ENCODE measurements around the gene RFC3. TPM values are rescaled to one million over a fixed set of nuclear protein-coding genes. Genes with fewer than 3 reads are reported as not detected.
"Not testable (repeated sequence)": the region's sequence is repeated elsewhere in the genome, so short reads cannot be mapped to it uniquely, and the experiment has no call there.

The RFC3 gene
- total RNA-seq, 1 donor from 2014 or later: 9.6 TPM

DNA sequence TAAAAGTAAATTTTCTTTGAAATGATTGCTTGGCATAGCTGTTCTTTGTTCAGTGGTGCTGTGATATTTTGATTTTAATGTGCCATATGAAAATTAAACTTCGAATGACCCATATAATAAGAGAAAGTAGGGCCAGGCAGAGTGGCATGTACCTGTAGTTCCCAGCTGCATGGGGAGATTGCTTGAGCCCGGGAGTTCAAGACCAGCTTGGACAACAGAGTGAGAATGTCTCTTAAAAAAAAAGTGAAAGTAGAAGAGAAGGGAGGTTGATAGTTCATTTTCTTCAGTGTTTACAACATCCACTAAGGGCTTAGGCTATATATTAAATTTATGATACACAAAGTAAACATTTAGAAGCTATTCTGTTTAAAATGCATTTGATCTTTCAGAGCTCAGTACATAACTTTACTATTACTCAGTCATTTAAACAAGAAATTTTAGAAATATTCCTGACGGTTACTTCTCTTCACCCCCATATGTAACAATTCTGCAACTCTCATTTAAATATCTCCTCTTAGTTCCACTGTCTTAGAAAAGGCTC lies 17.2 kb upstream of the RFC3 start:
- intact Hi-C loops (cut with DNase I): no loop called here
- DNase-seq (ENCODE audit: low spot score): no peak
- no peak for ATAC-seq

DNA sequence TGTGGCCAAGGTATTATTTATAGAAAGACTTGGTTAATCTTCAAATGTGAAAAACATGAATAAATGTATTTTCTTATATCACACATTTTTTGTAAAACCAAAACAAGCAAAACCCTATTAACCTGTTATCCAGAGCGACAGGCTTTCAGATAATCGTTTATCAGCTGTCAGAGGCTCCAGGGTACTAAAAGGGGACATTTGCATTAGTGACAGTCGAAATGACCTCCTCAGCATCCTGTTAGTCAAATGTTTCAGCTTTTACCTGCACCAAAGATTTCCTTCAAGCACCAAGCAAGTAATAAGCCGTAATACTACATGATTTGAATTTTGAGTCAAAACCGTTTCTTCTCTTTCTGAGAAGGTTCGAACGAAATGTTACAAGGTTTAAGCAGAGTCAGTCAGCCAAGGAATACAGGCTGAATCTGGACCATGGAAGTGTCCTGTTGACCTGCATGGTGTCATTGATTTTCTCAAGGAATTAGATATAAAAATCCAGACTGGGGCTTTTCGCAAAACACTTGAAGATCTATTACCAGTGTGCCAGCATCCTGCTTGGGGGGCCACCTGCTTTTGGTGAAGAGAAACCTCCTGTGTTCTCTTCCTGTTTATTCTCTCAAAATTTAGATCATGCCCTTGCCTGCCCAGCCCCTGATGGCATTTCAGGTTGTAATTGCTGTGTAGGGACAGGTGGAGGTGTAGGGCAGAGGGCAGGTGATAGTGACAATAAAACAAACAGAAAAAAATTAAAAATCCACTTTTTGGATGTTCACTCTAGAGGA lies 11.3 kb upstream of the RFC3 start:
- no peak for ATAC-seq
- intact Hi-C loops (cut with DNase I): no loop called here

DNA sequence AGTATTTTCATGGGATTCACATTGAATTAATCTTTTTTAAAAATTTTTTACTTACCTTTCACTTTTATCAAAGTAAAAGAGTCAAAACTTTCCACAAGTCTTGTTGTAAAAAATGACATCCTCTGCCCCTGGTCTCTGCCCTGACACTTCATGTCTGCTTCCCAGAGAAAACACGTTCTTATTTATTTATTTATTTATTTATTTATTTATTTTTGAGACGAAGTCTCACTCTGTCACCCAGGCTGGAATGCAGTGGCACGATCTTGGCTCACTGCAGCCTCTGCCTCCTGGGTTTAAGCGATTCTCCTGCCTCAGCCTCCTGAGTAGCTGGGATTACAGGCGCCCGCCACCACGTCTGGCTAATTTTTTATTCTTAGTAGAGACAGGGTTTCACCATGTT lies 5.1 kb upstream of the RFC3 start:
- intact Hi-C loops (cut with DNase I); DNase-seq (ENCODE audit: low spot score); ATAC-seq: not testable (repeated sequence)

More for the DNA sequence above, 11.3 kb upstream of the RFC3 start:
- DNase-seq (ENCODE audit: low spot score): no peak

DNA sequence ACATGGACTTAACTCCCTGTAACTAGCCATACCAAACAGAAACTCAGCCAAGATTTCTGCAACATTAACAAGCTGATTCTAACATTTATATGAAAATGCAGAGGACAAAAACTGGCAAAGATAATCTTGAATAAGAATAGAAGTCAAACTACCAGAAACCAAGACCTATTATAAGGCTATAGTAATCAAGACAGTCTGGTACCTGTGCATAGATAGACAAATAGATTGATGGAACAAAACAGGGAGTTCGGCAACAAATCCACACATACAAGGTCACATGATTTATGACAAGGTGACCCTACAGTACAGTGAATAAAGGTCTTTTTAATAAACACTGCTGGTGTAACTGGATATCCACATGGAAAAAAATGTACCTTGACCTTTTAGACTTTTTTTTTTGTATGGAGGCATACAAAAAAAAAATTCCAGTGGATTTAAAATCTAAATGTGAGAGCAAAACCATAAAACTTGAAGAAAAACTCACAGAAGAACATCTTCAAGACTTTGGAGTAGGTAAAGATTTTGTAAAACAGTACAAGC lies 2.9 kb upstream of the RFC3 start:
- no peak for DNase-seq (ENCODE audit: low spot score)
- ATAC-seq: no peak
- intact Hi-C loops (cut with DNase I): no loop called here

DNA sequence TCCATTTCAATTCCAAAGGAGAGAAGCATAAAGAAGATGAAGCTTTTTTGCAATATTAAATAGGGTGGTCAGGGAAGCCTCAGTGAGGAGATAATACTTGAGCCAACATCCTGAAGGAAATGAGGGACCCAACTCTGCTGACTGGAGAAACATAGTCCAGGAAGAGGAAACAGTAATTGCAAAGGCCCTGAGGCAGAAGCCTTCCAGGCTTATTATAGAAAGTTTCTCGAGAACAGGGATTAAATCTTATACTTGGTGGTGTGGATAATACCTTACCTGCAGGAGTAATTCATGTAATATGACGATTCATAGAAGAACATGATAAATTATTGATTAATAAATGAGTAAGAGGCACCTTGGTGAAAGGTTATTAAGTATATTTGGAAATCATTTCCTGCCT lies 1.0 kb upstream of the RFC3 start:
- DNase-seq (ENCODE audit: low spot score) (no peak), ATAC-seq (no peak)
- intact Hi-C loops (cut with DNase I): no loop called here

DNA sequence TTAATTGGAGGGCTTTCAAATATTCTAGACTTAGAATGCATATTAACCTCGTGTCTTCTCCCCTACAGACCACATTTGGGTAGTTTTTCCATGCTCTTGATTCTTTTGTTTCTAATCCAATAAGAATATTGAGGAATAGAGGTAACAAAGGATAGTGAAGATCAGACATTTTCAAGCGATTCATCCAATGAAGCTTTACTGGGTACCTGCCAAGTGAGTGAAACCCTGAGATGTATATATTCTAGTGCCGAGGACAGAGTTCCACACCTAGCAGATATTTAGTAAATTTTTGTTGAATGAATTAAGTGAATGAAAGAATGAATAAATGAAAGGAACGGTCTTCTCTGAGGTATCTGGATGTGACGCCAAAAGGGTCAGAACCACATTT lies 442 bp upstream of the RFC3 start:
- intact Hi-C loops (cut with DNase I): no loop called here
- ATAC-seq (peak; percentile 47), DNase-seq (ENCODE audit: low spot score) (no peak)

DNA sequence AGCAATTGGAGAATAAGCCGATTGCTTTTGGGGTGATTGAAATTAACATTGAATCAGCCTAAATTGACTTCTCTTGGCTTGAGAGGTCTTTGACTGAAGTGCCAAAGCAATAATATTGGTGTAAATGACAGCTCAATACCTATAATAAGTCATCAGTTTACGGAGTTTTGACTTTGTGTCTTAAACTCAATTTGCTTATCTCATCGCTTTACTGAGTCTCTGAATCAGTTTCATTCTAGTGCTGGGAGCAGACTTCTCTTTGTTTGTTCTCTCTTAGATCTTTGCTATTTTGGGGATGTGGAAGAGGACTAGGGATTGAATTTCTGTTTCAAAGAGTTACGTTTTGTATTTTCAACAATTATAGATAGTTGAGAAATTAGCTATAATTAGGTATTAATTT lies 7.1 kb downstream of the RFC3 start:
- DNase-seq (ENCODE audit: low spot score): no peak
- no peak for ATAC-seq
- intact Hi-C loops (cut with DNase I): no loop called here

DNA sequence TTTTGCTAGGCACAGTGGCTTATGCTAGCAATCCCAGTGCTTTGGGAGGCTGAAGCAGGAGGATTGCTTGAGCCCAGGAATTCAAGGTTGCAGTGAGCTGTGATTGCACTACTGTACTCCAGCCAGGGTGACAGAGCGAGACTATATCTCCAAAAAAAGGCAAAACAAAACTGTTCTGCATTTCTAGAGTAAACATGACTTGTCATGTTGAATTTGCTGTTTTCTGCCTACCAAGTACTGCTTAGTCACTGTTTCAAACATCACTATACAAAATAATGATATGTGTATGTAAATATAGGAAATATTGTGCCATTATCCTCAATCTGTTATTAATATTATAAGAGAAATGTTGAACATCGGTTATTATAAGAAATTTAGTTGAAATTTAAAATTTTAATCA lies 9.2 kb downstream of the RFC3 start:
- no peak for ATAC-seq
- intact Hi-C loops (cut with DNase I): no loop called here
- DNase-seq (ENCODE audit: low spot score): no peak

DNA sequence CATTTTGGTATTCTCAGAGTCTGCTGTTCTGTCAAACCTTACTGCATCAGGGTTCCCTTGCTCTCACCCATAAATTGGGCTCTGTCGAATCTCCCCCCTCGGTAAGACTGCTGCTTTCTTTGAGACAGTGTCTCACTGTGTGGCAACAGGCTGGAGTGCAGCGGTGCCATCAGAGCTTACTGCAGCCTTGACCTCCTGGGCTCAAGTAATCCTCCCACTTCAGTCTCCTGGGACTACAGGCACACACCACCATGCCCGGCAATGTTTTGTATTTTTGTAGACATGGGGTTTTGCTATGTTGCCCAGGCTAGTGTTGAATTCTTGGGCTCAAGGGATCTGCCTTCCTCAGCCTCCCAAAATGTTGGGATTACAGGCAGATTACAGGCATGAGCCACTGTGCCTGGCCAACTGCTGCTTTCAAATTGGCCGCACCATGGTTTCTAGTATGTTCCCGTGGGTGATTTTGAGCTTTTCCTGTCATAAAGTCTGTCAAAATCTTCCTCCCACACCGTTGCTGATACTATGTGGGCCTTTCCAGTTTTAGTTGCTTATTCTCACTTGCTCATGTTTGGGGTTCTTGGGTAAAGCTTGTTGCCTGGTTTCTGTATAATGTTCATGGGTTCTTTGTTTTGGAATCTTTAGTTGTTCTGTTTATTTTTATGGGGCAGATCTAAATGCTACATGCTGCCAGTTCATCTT lies 10.6 kb downstream of the RFC3 start:
- intact Hi-C loops (cut with DNase I): no loop called here
- DNase-seq (ENCODE audit: low spot score) (no peak), ATAC-seq (no peak)

DNA sequence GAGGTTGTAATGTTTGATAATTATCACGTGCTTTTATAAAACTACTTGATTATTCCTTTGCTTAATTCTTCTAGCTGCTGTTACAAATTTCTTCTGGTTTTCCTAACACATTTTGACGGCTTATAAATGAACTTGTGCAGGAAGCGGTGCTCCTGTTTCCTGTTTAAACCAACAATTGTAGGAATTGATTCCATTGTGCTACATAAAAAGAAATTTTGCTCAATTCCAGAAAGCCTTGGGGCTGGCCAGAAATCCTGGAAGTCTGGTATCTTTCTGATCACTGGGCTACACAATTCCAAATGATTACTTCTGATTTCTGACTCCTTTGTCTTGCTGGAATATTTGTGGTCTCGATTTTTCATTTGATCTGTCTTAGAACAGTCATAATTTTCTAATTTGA lies 14.9 kb downstream of the RFC3 start:
- intact Hi-C loops (cut with DNase I): no loop called here
- ATAC-seq (no peak), DNase-seq (ENCODE audit: low spot score) (no peak)

DNA sequence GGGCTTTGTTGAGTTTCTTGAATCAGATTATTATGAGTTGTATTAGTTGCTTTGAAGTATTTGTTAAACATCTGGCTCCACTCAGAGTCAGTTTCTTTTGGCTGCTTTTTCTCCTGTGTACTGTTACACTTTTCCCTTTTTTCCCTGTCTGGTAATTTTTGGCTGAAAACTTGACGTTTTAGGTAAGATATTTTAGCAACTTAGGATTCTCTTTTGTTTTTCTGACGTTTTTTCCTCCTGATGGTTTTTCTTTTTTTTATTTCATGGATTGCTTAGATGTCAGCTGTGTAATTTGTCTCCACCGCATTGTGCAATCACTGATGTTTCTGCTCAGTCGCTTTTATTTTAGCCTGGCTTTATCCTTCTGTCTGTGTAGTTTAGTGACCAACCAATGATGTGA lies 20.7 kb downstream of the RFC3 start:
- intact Hi-C loops (cut with DNase I): no loop called here
- no peak for DNase-seq (ENCODE audit: low spot score)
- peak; percentile 95 for ATAC-seq

DNA sequence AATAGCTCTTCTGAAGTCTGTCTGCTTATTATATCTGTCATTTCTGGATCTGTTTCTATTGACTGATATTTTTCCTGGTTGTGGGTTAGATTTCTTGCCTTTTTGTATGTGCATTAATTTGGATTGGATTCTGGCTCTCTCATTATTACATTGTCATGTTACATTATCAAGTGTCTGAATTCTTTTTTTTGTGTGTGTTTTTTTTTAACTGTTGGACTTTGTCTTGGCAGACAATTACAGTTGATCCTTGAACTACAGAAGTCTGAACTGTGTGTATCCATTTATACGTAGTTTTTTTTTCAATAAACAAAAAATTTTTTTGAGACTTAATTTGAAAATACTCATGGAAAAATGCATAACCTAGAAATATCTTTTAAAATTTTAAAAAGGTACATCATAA lies 22.5 kb downstream of the RFC3 start:
- intact Hi-C loops (cut with DNase I): no loop called here
- DNase-seq (ENCODE audit: low spot score) (no peak), ATAC-seq (no peak)

DNA sequence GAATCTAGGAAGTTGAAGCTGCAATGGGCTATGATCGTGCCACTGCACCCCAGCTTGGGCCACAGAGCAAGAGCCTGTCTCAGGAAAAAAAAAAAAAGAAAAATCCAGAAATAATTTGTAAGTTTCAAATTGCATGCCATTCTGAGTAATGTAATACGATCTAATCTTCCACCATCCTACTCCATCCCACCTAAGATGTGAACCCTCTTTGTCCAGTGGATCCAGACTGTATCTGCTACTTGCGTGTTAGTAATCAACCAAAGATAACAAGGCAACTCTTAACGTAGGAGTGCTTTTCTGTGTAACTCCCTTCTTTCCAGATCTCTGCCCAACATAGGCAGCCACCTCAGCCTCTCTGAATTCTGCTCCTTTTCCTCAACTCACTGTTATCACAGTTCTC lies 24.3 kb downstream of the RFC3 start:
- intact Hi-C loops (cut with DNase I): no loop called here

DNA sequence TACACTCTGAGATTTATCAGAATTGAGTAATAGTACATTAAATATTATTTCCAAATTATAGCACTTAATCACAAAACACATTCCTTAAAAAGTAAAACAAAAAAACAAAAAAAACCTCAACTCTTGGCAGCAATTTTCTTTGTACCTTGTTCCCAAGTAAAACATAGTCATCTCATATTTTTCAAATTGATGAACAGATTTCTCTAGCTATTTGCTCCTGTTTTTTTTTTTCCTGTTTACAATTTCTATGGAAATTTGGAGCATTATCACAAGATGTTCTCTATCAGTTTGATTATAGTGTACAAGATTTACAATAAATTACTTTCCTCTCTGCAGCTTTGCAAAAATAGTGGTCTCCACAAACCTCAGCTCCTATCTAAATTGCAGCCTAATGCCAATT lies 25.0 kb downstream of the RFC3 start:
- DNase-seq (ENCODE audit: low spot score): no peak
- no peak for ATAC-seq
- intact Hi-C loops (cut with DNase I): no loop called here

More for the DNA sequence above, 24.3 kb downstream of the RFC3 start:
- ATAC-seq (no peak), DNase-seq (ENCODE audit: low spot score) (no peak)

DNA sequence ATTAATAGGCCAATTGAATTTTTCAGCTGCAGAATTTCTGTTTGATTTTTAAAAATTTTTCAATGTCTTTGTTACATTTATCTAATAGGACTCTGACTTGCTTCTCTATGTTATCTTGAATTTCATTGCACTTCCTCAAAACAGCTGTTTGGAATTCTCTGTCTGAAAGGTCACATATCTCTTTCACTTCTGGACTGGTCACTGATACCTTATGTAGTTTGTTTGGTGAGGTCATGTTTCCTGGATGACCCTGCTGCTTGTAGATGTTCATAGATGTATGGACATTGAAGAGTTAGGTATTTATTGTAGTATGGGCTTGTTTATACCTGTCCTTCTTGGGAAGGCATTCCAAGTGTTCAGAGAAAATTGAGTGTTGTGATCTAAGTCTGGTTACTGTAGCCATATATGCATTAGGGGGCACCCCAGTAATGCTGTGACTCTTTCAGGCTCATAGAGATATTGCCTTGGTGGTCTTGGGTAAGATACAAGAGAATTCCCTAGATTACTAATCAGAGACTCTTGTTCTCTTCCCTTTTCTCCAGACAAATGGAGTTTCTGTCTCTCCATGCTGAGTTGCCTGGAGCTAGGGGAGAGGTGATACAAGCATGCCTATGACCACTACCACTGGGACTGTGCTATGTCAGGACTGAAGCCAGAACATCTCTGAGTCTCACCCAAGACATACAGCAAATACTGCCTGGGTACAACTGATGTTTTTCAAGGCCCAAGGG lies 27.8 kb downstream of the RFC3 start:
- no peak for DNase-seq (ENCODE audit: low spot score)
- intact Hi-C loops (cut with DNase I): no loop called here
- no peak for ATAC-seq

DNA sequence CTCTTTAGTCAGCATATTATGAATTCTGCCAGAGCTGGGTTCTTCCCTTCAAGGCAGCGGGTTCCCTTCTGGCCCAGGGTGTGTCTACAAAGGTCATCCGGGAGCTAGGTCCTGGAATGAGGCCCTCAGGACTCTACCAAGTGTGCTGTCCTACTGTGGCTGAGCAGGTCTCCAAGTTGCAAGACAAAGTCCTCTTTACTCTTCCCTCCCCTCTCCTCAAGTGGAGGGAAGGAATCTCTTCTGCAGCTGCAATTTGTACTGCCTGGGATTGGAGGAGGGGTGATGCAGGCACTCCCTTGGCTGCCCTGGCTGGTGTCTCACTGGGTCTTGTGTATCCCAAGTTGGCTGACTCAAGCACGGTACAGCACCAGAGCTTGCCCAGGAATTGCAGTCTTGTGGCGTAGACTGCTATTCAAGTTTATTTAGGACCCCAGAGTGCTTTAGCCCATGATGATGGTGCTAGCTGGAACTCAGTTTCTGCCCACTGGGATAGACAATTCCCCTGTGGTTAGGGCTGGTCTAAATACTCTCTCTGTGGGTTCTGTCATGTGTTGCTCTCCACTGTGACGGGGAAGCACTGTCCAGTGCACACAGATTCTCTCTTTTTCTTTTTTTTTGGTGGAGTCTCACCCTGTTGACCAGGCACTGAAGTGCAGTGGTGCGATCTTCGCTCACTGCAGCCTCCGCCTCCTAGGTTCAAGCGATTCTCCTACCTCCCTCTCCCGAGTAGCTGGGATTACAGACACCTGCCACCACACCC lies 28.5 kb downstream of the RFC3 start:
- ATAC-seq: no peak
- intact Hi-C loops (cut with DNase I): no loop called here
- no peak for DNase-seq (ENCODE audit: low spot score)

DNA sequence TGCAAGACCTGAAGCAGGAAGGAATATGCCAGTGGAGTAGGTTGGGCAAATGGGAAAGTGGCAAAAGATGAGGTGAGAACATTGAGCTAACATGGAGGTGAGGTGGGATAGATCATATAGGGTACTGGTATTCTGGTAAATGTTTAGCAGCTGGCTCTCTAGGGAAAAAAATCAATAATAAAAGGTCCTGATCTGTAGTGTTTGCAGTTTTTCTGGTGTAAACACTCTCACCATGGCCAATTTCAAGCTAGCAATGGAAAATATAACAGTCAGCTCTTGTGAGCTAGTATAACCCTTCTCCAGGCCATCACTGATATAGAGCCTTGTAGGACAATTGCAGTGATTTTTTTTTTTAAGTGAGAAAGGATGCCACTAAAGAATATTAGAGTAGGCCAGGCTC lies 31.3 kb downstream of the RFC3 start:
- ATAC-seq (no peak), DNase-seq (ENCODE audit: low spot score) (no peak)

DNA sequence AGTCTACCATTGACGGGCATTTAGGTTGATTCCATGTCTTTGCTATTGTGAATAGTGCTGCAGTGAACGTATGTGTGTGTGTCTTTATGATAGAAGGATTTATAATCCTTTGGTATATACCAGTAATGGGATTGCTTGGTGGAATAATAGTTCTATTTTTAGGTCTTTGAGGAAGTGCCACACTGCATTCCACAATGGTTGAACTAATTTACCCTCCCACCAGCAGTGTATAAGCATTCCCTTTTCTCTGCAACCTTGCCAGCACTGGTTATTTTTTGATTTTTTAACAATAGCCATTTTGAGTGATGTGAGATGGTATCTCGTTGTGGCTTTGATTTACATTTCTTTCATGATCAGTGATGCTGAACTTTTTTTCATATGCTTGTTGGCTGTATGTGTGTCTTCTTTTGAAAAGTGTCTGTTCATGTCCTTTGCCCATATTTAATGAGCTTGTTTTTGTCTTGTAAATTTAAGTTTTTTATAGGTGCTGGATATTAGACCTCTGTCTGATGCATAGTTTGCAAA lies 37.5 kb downstream of the RFC3 start:
- DNase-seq (ENCODE audit: low spot score): no peak
- no peak for ATAC-seq
- intact Hi-C loops (cut with DNase I): no loop called here

More for the DNA sequence above, 31.3 kb downstream of the RFC3 start:
- intact Hi-C loops (cut with DNase I): no loop called here
